Measurements from ENCODE around the gene WDR76.
"Not testable (repeated sequence)": the region's sequence is repeated elsewhere in the genome, so short reads cannot be mapped to it uniquely, and the experiment has no call there.

WDR76 gene

DNA sequence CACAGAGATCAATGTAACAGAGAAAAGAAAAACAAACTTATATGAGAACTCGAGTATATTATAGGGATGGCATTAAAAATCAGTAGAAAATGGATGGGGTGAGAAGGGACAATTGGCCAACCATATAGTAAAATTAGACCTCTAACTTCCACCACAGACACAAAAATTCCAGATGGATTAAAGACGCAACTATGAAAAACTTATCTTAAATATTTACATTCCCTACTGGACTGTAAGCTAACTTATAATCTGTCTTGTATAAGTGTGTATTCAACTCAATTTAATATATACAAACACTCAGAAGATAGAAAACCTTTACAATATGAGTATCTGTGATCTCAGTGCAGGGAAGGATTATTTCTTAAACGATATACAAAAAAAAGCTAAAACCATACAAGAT is 5.3 kb upstream of the WDR76 start:
- ATAC-seq (no peak), DNase-seq (no peak)

DNA sequence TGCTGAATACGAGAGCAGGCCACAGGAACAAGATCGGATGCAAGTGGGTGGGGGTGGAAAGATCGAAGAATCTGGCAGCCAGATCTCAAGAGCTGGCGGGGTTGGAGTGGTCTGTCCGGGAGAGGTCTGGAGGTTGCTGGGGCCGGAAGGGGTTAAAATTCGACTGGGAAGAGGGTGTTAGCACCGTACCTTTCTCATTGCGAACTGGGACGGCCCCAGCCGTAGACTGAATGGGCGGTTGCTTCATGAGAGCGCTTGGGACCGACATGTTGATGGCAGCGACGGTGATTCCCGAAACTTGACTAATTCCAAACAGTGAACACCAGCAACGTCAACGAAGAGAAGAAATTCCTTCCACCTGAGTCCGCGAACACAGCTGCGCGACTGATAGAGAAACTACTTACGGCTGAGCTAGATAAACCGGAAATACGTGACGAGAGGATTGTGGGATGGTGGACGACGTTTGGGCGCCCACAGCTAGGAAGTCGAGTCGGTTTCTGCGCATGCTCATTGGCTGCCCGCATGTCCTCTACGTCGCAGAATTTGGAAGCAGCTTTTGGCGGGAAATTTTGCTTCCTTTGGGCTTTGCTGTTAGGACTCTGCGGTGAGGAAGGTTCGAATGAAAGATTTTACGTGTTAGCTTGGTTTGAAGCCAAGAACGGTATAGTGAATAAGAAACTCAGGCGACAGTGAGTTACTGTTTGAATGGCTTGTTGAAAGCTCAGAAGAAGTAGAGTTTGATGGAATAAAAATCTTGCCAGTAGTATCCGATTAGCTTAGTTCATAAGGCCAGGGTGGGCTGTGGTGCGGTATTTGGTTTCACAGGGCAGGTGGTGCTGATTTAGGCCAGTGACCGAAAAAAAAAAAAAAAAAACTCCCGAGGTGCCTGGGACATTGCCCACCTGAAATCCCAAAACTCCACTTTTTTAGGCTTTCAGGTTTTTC is 2.2 kb upstream of the WDR76 start, which contains the start of gene MFAP1:
TSS of gene MFAP1 (minus strand) at position 389 of the 945 bp plus-strand sequence. CDS start at position 268, 121 bp downstream.
- ATAC-seq (peak; percentile 81), DNase-seq (peak; percentile 92)

DNA sequence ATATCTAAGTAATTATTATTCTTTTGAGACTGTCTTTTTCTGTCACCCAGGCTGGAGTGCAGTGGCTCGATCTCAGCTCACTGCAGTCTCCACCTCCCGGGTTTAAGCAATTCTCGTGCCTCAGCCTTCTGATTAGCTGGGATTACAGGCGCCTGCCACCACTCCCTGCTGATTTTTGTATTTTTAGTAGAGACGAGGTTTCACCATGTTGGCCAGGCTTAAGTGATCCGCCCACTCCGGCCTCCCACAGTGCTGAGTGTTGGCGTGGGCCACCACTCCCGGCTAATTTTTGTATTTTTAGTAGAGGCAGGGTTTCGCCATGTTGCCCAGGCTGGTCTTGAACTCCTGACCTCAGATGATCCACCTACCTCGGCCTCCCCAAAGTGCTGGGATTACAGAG is 1.5 kb upstream of the WDR76 start:
- not testable (repeated sequence) for DNase-seq, ATAC-seq

DNA sequence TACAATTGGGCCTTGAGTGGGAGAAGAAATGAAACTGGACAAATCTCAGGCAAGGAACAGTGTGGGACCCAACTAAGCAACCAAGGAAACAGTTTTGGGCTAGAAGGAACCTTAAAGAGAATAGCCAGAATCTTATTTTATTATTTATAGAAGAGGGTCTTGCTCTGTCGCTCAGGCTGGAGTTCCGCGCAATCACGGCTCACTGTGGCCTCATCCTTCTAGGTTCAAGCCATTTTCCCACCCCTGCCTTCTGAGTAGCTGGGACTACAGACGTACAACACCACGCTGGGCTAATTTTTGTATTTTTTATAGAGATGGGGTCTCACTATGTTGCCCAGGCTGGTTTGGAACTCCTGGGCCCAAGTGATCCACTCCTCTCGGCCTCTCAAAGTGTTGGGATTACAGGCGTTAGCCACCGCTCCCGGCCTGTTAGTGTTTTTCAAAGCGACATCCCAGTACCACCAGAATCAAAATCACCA is 734 bp upstream of the WDR76 start:
- no peak for ATAC-seq
- DNase-seq = no peak

DNA sequence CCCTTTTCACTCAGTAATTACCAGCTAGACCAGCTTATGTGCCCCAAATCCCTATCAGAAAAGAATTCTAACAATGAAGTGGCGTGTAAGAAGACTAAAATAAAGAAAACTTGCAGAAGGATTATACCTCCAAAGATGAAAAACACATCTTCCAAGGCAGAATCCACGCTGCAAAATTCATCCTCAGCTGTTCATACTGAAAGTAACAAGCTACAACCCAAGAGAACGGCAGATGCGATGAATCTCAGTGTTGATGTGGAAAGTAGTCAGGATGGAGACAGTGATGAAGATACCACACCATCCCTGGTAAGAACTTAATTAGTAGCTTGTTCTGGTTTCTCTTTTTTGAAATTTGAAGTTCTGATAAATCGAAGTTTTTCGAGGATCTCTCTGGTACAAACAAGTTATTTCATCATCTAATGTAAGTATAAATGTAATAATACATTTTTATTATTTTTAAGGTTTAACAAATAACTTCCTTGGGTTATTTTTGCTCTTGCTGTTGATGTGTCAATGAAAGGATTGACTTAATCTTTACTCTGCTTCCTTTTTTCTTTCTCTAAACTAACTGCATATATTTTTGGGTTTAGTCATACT is 1.4 kb downstream of the WDR76 start:
- DNase-seq = no peak
- peak; percentile 29 for ATAC-seq

DNA sequence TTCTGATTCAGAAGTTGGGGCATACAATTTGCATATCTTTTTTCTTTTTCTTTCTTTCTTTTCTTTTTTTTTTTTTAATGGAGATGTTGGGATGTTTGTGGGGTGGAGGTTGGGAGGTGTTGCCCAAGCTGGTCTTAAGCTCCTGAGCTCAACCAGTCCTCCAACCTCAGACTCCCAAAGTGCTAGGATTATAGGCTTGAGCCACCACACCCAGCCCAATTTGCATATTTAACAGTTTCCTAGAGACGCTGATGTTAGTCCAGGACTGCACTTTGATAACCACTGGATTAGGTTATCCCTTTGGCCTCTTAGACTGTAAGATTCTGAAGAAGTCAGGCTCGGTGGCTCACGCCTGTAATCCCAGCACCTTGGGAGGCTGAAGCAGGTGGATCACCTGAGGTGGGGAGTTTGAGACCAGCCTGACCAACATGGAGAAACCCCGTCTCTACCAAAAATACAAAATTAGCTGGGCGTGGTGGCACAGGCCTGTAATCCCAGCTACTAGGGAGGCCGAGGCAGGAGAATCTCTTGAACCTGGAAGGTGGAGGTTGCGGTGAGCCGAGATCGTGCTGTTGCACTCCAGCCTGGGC is 3.2 kb downstream of the WDR76 start:
- not testable (repeated sequence) for DNase-seq, ATAC-seq

DNA sequence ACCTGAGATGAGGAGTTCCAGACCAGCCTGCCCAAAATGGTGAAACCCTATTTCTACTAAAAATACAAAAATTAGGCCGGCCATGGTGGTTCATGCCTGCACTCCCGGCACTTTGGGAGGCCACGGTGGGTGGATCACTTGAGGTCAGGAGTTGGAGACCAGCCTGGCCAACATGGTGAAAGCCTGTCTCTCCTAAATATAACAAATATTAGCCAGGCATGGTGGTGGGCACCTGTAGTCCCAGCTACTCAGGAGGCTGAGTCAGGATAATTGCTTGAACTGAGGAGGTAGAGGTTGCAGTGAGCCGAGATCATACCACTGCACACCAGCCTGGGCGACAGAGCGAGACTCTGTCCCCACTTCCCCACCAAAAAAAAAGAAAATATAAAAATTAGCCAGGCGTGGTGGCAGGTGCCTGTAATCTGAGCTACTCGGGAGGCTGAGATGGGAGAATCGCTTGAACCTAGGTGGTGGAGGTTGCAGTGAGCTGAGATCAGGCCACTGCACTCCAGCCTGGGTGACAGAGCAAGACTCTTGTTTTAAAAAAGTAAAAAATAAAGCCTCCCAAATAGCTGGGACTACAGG is 4.0 kb downstream of the WDR76 start:
- DNase-seq, ATAC-seq: not testable (repeated sequence)

DNA sequence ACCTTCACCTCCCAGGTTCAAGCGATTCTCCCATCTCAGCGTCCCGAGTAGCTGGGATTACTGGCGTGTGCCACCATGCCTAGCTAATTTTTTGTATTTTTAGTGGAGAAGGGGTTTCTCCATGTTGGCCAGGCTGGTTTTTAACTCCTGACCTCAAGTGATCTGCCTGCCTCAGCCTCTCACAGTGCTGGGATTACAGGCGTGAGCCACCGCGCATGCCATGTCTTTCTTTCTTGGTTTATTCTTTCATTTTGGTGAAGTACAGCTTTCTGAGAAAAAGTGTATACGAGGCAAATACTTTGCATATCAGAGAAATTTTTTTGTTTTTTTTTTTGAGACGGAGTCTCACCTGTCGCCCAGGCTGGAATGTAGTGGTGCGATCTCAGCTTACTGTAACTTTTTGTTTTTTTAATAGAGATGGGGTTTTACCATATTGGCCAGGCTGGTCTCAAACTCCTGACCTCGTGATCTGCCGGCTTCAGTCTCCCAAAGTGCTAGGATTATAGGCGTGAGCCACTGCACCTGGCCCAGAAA is 4.8 kb downstream of the WDR76 start:
- not testable (repeated sequence) for ATAC-seq, DNase-seq

DNA sequence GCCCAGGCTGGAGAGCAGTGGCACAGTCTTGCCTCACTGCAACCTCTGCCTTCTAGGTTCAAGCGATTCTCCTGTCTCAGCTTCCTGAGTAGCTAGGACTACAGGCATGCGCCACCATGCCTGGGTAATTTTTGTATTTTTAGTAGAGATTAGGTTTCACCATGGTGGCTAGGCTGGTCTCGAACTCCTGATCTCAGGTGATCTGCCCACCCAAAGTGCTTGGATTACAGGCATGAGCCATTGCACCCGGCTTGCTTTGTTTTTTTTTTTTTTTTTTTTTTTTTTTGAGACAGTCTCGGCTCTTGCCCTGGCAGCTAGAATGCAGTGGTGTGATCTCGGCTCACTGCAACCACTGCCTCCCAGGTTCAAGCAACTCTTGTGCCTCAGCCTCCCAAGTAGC is 5.7 kb downstream of the WDR76 start:
- ATAC-seq, DNase-seq: not testable (repeated sequence)

DNA sequence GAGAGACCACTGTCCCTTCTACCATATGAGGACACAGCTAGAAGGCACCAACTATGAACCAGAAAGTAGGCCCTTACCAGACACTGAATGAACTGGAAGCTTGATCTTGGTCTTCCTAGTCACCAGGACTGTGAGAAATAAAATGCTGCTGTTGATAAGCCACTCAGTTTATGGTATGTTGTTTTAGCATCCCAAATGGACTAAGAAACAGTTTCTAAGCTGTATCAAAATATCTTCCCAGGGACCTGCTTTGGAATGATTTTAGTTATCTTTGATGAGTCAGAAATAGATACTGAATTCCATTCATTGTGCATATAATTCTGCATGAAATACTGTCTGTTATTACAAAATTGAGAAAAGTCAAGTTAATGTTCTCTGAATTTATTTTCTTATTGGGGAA is 18.6 kb downstream of the WDR76 start:
- DNase-seq (no peak), ATAC-seq (no peak)

DNA sequence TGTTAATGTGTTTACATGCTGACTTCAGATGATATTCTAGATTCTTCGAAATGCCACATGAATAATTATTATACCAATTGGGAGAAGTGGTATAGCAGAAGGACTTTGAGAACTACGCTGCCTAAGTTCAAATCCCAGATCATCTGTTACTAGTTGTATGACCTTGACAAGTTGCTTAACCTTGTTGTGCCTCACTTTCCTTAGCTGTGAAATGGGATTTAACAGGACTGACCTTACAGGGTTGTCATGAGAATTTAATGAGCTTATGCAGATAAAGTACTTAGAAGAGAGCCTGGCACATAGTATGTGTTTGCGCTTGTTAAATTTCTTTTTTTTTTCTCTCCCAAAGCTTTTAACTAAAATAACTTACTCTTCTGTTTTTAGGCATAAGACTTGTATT is 24.4 kb downstream of the WDR76 start:
- no peak for DNase-seq
- ATAC-seq = no peak

DNA sequence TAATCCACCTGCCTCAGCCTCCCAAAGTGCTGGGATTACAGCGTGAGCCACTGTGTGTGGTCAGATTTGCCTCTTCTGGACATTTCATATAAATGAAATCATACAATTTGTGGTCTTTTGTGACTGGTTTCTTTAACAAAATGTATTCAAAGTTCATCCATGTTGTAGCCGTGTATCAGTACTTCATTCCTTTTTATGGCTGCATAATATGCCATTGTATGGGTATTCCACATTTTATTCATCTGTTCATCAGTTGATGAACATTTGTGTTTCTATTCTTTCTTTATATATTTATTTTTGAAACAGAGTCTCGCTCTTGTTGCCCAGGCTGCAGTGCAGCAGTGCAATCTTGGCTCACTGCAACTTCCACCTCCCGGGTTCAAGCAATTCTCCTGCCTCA is 25.8 kb downstream of the WDR76 start:
- ATAC-seq (no peak), DNase-seq (no peak)

DNA sequence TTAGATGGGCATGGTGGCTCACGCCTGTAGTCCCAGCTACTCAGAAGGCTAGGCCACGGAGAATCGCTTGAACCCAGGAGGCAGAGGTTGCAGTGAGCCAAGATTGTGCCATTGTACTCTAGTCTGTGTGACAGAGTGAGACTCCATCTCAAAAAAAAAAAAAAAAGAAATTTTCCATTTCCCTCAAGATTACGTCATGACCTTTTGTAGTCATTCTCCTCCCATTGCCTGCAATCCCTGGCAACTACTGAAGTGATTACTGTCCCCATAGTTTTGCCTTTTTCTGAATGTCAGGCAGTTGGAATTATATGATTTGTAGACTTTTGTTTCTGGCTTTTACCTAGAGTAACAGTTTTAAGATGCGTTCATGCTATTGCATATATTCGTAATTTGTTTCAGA is 28.0 kb downstream of the WDR76 start:
- ATAC-seq (peak; percentile 32), DNase-seq (no peak)

DNA sequence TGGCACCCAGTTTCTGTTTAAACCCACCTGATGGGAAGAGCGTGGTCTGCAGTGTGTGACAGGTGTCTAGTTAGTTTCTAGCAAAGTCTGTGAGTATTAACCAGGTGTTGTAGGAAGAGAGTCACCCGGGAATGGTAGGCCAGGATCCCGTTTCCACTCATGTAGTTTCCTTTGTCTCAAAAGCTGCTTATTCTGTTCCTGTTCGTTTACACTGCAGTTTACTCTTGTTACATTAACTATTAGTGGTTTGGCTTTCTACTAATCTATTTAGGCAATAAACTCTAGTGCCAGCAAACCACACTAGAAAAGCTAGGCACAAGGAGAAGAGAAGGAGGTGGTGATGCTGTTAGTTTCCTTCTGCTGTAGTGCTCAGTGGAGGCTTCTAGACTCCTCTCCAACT is 32.7 kb downstream of the WDR76 start:
- DNase-seq (no peak), ATAC-seq (no peak)

DNA sequence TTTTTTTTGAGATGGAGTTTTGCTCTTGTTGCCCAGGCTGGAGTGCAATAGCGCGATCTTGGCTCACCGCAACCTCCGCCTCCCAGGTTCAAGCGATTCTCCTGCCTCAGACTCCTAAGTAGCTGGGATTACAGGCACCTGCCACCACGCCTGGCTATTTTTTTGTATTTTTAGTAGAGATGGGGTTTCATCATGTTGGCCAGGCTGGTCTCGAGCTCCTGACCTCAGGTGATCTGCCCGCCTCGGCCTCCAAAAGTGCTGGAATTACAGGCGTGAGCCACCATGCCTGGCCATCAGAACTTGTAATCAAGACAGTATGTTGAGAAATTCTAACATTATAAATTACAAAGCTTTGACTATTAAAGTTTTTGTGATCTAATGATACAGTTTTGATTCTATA is 39.8 kb downstream of the WDR76 start:
- ATAC-seq, DNase-seq: not testable (repeated sequence)

DNA sequence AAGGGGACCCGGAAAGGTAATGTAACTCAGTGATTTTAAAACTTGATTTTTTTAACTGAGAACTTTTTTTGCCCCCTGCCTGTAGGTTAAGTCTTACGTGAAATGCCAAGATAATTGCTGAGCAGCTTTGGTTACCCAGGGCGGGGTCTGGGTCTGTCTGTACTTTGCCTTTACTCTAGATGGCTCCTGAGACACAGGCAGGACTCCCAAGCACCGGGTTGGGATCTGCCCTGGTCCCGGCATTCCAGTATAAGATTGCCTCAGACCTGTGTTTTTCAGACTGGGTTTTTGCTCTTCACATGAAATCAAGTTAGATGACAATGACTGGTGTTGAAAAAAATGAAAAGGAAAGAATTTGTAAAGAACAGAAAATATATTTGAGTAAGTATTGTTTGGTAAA is 40.3 kb downstream of the WDR76 start:
- no peak for ATAC-seq
- DNase-seq = no peak

DNA sequence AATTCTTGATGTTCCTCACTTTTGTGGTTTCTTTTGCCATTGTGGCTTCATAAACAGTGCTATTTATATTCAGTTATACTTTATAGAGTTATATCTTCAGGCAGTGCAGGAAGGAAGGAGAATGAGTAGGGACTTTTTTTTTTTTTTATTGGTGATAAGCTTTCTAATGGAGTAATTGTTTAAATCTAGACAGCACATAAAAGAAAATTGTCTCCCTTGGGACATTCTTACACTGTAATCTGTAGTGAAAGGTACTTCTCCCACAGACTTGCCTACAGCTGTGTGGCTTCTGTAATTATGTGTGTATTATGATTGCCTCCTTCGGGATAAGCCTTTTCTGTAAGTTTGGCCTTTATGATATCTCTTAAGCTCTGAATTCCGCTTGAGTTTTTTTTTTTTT is 41.6 kb downstream of the WDR76 start:
- DNase-seq (no peak), ATAC-seq (no peak)

DNA sequence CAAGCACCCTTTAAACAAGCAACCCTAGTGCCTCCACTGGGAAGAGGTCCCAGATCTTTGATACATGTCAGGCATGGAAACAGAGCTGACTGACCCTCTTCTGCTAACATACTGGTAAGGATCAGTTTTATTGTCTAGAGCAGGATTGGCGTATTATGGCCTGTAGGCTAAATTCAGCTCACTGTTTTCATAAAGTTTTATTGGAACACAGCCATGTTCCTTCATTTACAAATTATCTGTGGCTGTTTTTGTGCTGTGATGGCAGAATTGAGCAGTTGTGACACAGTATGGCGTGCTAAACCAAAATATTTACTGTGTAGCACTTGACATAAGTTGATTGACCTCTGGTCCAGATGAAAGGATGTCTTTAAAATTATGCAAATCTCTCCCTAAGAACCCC is 45.0 kb downstream of the WDR76 start:
- ATAC-seq = no peak

DNA sequence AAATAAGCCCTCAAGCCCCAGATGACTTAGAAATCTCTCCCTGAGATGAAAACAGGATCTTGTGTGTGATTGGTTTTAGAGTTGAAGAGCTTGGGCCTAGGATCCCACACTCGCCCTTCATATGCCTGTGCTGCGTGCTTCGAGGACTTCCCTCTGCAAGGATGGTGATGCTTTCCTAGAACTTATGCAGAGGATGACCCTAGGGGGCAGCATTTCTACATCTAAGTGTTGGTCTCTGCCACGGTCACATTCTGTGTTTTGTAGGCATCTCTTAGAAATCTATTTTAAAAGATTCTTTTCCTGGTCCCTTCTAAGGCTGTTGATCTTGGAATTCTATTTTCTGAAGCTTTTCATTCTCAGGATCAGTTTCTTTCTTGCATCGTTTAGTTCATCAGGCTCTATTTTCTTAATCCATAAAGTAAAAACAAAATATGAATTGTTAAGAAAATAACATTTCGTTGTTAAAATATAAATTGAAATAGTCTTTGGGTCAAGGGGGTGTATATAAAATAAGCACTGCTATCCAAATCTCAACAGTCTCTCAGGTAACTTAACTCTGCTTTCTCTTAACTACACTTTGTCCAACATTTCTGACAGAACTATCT is 45.7 kb downstream of the WDR76 start:
- DNase-seq (peak; percentile 12), ATAC-seq (peak; percentile 61)

More for the DNA sequence above, 45.0 kb downstream of the WDR76 start:
- DNase-seq = no peak

DNA sequence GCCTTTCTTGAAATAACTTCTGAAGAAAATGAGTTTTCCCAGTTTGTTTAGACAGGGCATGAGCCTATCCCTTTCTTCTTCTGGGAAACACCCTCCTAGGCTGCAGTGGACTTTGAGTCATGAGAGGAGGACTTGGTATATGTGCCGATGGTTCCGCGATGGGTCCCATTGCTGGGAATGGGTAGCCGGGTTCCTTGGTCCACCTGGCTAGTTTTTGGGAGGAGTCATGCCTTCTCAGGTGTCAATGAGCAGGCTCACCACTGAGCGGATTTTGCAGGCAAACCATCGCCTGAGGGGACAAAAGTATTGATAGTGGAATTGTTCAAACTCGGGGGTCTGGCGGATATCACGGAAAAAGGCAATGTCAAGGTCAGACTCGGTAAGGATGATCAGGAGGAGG is 46.8 kb downstream of the WDR76 start:
- ATAC-seq = no peak

DNA sequence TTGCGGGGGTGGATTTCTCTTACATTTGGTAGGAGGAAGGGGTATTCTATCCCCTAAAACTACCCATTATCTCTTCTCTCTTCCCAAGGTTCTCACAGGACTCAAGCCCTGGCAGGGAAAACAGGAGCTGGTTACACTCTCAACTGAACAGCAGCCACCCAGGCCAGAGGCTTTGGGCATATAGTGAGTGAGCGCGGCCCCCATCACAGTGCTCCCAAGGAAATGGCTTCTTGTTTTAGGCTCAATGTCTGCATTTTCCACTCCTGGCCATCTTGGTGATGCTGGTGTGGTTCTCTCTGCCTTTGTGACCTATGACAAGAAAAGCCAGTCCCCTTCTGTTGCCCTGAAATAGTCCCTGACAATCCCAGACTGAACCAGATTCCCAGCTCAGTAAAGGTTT is 50.1 kb downstream of the WDR76 start:
- DNase-seq = no peak
- no peak for ATAC-seq

More for the DNA sequence above, 46.8 kb downstream of the WDR76 start:
- DNase-seq = no peak

DNA sequence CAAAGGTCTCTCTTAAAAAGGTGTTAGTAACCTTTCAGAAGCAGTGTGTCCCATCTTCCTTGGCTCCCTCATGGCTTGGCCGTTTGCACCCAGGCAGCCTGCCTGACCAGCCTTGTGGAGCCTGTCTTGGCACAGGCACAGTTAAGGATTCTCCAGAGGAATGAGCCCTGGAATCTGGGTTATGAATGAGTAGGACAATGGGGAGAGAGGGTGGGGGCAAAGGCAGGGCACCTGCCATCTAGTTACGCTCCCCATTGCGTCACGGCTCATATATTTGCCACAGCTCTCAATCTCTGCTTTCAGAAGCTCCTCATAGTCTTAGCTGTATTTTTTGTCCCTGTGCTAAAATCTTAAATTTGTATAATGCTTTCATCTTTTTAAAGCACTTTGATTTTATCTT is 50.6 kb downstream of the WDR76 start:
- DNase-seq (no peak), ATAC-seq (no peak)

Measured in stimulated activated naive CD8-positive, alpha-beta T cell treated with anti-CD3 and anti-CD28 coated beads, Interleukin-15, Interleukin-2, amounts not matched to agents 100 U/mL and 50 U/mL, for 24 hours (primary cell).